A673 (cell line): ENCODE measurements around the gene KIAA0753. TPM values are rescaled to one million over a fixed set of nuclear protein-coding genes. Genes with fewer than 3 reads are reported as not detected.

Source experiments
- BruUV-seq: library from RNA; stranded (reverse); fragments of 400-500 nt; replicated peaks from 2 replicates; lab custom pipeline; 2021; lab: Mats Ljungman, UMichigan
- CTCF ChIA-PET: fragments of 300-600 bp; sonication (Branson Sonifier 250); formaldehyde crosslinking; loops from one replicate; lab custom pipeline; 2022; ENCODE audit warnings: antibody characterized with exemption; lab: Charles Lee
- POLR2A ChIA-PET: fragments of 300-600 bp; sonication (Branson Sonifier 250); formaldehyde crosslinking; loops from one replicate; lab custom pipeline; 2022; ENCODE audit warnings: antibody characterized with exemption; ENCODE audit not compliant: low non-redundant PET; lab: Charles Lee
- DNase-seq: peaks from one replicate; pipeline ENCODE4 v3.0.0-alpha.2; 2015; ENCODE audit warnings: low spot score
- H3K27ac ChIP-seq: fragments of 200-600 bp; sonication (generic); 2 replicates; pipeline ENCODE4 v1.5.1; 2016; ENCODE audit warnings: mixed run types, low read depth, mild to moderate bottlenecking, mixed read lengths, antibody characterized with exemption, low read length; ENCODE audit not compliant: poor library complexity, severe bottlenecking
- H3K27me3 ChIP-seq: fragments of 200-600 bp; sonication (generic); replicated peaks from 2 replicates; pipeline ENCODE4 v1.6.1; 2017; ENCODE audit warnings: mixed run types, low read depth, mild to moderate bottlenecking, mixed read lengths, antibody characterized with exemption, low read length; ENCODE audit not compliant: insufficient read depth, poor library complexity
- H3K36me3 ChIP-seq: fragments of 200-600 bp; sonication (generic); 2 replicates; pipeline ENCODE4 v1.6.1; 2016; ENCODE audit warnings: mixed run types, mild to moderate bottlenecking, mixed read lengths, antibody characterized with exemption, low read length; ENCODE audit not compliant: insufficient read depth, poor library complexity, severe bottlenecking
- H3K4me1 ChIP-seq: fragments of 200-600 bp; sonication (generic); 2 replicates; pipeline ENCODE4 v1.6.1; 2017; ENCODE audit warnings: mixed run types, mild to moderate bottlenecking, mixed read lengths, antibody characterized with exemption, low read length; ENCODE audit not compliant: insufficient read depth, poor library complexity, severe bottlenecking
- H3K4me3 ChIP-seq: fragments of 200-600 bp; sonication (generic); 2 replicates; pipeline ENCODE4 v1.5.1; 2016; ENCODE audit warnings: low read depth, mixed run types, mild to moderate bottlenecking, mixed read lengths, low read length; ENCODE audit not compliant: poor library complexity, severe bottlenecking
- H3K9me3 ChIP-seq: fragments of 200-600 bp; sonication (generic); 2 replicates; pipeline ENCODE4 v1.6.1; 2016; ENCODE audit warnings: mixed run types, low read depth, mild to moderate bottlenecking, mixed read lengths, antibody characterized with exemption, low read length; ENCODE audit not compliant: poor library complexity, severe bottlenecking
- CTCF ChIP-seq: fragments of 300-800, 200-600 bp; sonication (generic); conservative IDR thresholded peaks from 2 replicates; pipeline ENCODE4 v1.5.1; 2017; ENCODE audit warnings: low read depth, mild to moderate bottlenecking, antibody characterized with exemption, low read length, moderate library complexity, mixed read lengths
- EZH2 ChIP-seq: fragments of 200-600 bp; sonication (generic); IDR thresholded peaks from 2 replicates; pipeline ENCODE4 v1.6.1; 2017; ENCODE audit warnings: borderline replicate concordance, low read depth, mild to moderate bottlenecking, mixed read lengths, antibody characterized with exemption, low read length; ENCODE audit not compliant: poor library complexity, severe bottlenecking
- intact Hi-C: fragments of 100-400 bp; cut with micrococcal nuclease; formaldehyde crosslinking; loops from one replicate; pipeline ENCODE4 v1.10.0; 2022; ENCODE audit not compliant: unreplicated experiment
- total RNA-seq: library from RNA; stranded (reverse); gene quantifications from 2 replicates; pipeline ENCODE4 v1.2.3, GENCODE V29; 2021

Gene KIAA0753
- total RNA-seq, 1 experiment from 2014 or later: 41.2 TPM

- BruUV-seq: no TSS peak
- H3K4me1 ChIP-seq: peaks cover 9% of the 10 kb centered on the region
- H3K27ac ChIP-seq: no peak overlapping the region
- intact Hi-C loops: no loop called here
- no peak for DNase-seq
- no peaks in the 10 kb centered on the region for H3K9me3 ChIP-seq
- H3K4me3 ChIP-seq: no peak overlapping the region
- H3K36me3 ChIP-seq: no peaks in the 10 kb centered on the region
- peaks cover 30% of the 10 kb centered on the region for H3K27me3 ChIP-seq
- ChIA-PET POLR2A (no interaction called here), CTCF (no interaction called here)
- TF ChIP-seq CTCF: no peak
Measured at GRCh38 chr17:6554342-6554741, 86.2 kb downstream of the KIAA0753 start.

- TF ChIP-seq CTCF (no peak), EZH2 (no peak)
- H3K9me3 ChIP-seq: no peaks in the 10 kb centered on the region
- ChIA-PET POLR2A (no interaction called here), CTCF (no interaction called here)
- no TSS peak for BruUV-seq
- peaks cover 24% of the 10 kb centered on the region for H3K27me3 ChIP-seq
- H3K36me3 ChIP-seq: no peaks in the 10 kb centered on the region
- H3K27ac ChIP-seq: no peak overlapping the region
- no peak overlapping the region for H3K4me3 ChIP-seq
- H3K4me1 ChIP-seq: peaks cover 9% of the 10 kb centered on the region
- intact Hi-C loops: no loop called here
- DNase-seq: no peak
Measured at GRCh38 chr17:6551869-6552531, 88.5 kb downstream of the KIAA0753 start.

- BruUV-seq: no TSS peak
- Histone ChIP-seq H3K36me3 (no peaks in the 10 kb centered on the region), H3K9me3 (no peaks in the 10 kb centered on the region), H3K27me3 (peaks cover 20% of the 10 kb centered on the region), H3K4me1 (peaks cover 9% of the 10 kb centered on the region), H3K27ac (no peak overlapping the region), H3K4me3 (no peak overlapping the region)
- intact Hi-C loops: no loop called here
- TF ChIP-seq EZH2 (no peak), CTCF (no peak)
- ChIA-PET POLR2A (no interaction called here), CTCF (no interaction called here)
- no peak for DNase-seq
Measured at GRCh38 chr17:6551356-6551755, 89.2 kb downstream of the KIAA0753 start.
